GM18873 (cell line): ENCODE data around the gene MPST.
"Not testable (repeated sequence)": the region's sequence is repeated elsewhere in the genome, so short reads cannot be mapped to it uniquely, and the experiment has no call there.

Source experiments
- ATAC-seq: cut with Tn5 transposase; IDR thresholded peaks from one replicate; pipeline ENCODE4 v1.9.1; 2021; ENCODE audit warnings: mild to moderate bottlenecking, moderate library complexity, moderate number of reproducible peaks; ENCODE audit not compliant: unreplicated experiment, low FRiP score

Gene MPST

DNA sequence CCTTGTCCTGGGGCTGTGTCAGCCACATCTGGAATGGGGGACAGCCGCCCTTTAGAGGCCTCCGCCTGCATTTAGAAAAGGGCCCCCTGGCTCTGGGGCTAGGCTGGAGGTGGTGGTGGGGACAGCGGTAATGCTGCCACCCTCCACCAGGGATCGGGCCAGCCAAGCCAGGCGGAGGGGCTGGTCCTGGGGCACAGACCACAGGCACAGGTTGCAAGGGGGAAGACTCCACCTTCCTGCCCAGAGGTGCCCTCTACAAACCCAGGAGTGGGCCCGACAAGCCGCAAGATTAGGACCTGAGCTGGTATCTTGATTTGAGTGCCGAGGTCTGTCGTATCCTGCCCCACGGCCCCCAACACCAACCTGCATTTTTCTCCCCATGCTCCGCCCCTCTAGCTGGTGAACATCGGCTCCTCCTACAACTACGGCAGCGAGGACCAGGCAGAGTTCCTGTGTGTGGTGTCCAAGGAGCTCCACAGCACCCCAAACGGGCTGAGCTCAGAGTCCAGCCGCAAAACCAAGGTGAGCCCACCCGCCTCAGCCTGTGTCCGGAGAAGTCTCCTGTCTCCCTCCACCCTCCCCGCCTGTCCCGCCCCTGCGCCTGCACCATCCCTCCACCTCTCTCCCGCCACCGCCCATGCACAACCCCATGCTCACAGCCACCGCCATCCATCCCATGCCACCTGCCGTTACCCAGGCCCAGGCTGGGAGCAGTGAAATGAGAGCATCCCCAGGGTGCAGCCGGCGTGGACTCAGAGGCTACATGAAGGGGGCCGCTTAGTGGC is 39.6 kb downstream of the MPST start:
- ATAC-seq: no peak

DNA sequence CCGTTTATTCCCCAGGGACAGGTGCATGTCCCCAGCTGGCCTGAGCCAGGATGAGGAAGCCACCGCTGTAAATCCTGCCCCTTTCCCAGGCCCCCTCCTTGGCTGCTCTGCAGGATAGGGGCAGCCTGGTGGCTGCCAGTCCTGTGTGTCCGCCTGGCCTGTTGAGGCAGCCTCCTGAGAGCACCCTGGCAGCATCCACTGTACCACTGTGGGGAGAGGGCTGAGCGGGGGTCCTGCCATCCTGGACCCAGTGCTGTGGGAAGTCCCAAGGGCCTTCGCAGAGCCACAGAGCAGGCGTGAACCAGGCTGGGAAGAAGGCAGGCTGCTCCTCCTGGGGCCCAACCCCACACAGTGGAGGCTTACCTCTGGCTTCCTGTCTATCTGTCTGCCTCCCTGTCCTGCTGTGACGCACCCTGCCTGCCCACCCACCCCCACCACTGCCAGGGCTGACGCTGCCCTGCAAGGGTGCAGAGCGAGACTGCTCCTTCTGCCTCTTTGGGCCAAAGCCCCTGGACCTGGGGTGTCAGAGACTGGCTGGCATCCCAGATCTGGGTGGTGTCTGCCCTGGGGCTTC is 40.4 kb downstream of the MPST start:
- no peak for ATAC-seq

GRCh38 chr22:37060801-37061610 is 41.5 kb downstream of the MPST start:
- ATAC-seq: no peak

DNA sequence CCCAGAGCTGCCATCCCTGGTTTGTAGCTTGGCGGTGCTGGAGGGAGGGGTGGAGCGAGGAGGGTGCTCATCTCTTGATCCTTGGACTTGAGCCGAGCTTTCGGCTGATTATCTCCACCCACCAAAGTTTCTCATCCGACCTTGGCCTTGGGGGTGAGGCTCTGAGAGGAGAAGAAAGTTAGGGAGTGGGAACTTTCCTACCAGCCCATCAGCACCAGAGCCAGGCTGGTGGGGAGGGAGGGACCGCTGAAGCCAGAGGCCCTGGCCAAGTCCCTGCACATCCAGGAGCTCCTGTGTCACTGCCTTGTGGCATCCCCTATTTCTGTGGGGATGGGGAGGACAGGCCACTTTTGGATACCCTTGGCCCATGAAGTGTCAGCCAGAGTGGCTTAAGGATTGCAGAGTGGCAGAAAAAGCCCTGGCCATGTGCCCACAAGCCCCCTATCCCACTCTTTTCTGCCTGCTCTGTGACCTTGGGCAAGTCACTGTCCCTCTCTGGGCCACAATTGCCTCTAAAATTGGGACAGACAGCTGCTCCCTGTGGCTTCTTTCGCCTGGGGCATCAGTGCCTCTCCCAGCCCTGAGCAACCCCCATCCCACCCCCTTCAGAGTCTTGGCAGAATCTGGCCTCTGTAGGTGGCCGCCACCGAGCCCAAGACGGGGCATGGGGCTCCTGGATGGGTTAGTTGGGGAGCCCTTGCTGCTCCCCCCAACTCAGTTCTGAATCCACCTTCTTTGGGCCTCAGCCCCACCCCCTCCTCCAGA is 42.3 kb downstream of the MPST start:
- ATAC-seq: no peak

DNA sequence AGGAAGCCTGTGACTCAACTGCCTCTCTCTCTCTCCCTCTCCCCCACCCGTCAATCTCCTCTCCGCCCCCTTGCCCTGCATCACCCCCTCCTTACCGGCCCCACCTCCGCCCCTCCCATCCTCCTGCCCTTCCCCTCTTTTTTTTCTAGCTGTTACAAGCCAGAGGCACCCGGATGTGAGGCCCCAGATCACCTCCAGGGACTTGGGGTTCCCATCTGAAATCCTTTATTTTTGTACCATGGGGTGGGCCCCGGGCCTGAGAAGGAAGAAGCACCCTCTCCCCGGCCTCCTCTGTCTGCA is 42.8 kb downstream of the MPST start:
- no peak for ATAC-seq

DNA sequence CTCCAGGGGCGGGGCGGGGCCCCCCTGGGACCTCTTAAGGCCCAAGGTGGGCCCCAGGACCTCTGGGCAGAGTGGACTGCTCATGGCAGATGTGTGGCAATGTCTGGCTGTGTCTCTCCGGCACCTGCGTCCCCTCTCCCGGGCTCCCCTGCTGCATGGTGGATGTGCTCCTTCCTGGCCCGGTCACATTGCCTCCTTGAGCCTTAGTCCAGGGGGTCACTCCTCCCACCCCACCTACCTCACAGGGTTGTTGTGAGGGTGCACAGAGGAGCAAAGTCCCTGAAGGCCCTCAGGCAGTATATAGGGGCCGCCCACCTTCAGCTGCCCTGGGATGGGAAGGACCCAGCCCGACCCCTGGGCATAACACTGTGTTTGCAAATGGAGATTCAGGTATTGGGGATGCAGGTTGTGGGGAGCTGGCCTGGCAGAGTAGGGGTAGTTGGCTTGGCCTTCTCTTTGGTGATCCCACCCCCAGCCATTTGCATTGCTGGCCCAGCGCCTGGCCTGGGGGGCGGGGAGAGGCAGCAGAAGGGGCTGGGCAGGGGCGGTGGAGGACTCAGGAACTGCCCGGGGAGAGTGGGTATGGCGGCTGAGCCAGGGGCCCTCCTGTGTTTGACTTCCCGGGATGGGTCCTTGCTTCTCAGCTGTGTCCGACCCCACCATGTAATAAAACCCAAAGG is 43.3 kb downstream of the MPST start:
- ATAC-seq: no peak

- ATAC-seq: no peak
These were observed 44.2 kb downstream of the MPST start for GRCh38 chr22:37063431-37064420.

DNA sequence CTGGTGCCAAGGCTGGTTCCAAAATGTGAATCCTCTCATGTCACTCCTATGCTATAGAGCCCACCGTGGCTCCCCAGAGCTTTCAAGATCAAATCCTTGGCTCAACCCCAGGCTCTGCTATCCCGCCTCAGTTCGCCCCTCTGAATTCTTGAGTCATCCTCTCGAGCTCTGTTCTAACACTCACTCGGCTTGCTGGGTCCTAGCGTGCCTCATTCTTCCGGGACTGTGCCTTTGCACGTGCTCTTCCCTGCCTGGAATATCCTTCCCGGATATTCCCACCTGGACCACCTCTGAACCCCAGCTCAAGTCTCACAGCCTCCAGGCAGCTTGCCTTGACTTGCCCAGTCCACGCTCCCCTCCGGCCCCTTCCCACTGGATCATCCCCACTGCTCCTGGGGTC is 45.0 kb downstream of the MPST start:
- no peak for ATAC-seq

DNA sequence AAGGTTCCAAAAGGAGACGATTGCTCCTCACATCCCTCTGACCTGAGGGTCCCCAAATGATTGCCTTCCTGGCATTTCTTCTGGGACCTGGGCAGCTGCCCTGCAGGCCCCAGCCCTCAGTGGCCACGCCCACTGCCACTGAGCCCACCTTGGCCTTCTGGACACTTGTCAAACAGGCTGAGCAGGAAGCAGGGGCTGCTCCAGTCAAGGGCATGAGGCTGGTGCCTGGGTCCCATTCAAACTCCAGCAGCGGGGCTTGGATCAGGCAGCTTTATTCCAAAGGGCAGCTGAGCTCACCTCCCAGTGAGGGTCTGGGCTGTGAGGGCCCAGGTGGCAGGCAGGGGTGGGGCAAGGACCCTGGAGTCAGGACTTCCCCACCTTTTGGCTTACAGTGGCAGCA is 45.6 kb downstream of the MPST start:
- ATAC-seq: no peak

DNA sequence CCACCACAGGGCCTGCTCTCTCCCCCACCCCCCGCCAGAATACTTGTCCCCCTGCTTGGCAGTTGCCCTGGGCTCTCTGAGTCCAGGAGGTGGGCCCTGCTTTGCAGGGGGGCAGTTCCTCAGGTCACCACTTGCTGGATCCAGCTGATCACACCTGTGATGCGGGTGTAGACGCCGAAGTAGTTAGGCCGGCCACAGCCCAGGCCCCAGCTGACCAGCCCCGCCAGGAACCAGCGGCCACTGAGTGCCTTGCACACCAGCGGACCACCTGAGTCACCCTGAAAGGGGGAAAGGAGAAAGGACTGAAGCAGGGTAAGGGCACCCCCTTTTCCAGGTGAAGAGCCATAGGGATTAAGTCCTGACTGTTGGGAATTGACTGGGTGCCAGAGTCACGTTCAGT is 46.4 kb downstream of the MPST start:
- no peak for ATAC-seq

DNA sequence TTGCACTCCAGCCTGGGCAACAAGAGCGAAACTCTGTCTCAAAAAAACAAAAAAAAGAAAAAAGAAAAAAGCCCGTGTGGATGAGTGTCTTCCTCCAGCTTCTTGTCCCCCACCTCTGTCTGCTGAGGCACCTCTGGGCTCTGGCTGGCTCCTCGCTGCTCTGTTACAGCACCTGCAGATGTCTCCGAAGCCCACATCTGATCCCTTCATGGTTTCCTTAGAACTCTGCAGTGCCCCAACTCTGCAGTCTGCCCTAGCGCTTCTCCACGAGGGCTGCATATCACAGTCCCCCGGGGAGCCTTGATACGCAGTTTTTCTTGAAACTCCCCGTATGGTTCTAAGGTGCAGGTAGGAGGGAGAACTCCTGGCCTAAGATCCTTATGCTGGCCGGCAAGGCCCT is 47.9 kb downstream of the MPST start:
- ATAC-seq: no peak

GRCh38 chr22:37068859-37069258 is 49.3 kb downstream of the MPST start:
- ATAC-seq: no peak

GRCh38 chr22:37069319-37069718 is 49.8 kb downstream of the MPST start:
- no peak for ATAC-seq

DNA sequence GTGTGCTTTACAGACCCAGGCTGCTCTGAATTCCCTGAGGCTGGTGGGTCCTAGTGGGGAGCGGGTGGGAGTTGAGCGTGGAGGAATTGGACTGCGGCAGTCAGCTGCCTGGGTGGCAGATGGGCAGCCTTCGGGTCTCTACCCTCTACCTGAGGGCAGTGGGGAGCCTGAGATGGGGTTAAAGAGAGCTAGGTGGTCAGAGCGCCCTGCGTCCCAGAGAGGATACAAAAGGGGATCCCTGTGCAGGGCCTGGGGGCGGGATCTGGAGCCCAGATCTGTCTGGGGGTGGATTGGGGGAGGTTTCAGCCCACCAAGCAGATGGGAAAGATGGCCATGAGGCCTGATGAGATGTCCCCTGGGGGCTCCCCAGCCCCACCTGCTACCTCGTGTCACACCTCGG is 50.2 kb downstream of the MPST start:
- no peak for ATAC-seq

DNA sequence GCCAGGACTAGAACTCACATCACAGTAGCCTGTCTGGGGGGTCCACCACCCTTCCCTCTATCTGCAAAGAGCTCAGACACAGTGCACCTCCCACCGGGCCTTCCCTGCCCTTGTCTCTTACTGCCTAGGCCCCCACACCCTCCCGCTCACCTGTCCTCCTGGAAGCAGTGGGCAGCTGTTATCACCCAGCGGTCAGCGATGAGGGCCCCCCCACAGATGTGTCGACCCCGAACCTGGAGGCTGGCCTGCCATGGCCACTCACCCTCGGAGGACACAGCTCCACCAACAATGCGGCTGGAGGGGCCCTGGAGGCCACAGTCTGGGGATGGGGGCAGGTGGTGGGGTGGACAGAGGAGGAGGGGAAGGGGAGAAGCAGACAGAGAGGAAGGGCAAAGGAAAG is 50.8 kb downstream of the MPST start:
- ATAC-seq: no peak

DNA sequence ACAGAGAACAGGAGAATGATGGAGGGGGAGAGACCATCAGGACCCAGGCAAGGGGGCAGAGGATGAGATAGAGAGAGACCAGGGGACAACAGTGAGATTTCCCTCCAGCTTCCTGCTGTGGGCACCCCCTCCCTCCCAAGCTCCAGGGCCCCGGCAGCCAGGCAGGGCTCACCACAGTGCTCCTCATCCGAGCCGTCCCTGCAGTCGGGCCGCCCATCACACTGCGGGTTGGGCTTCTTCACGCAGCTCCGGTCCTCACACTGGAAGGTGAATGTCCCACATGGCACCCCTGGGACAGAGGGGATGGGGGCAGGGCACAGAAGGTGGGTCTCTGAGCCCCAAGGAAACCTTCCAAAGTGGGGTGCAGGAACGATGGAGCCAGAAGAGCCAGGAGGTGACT is 51.2 kb downstream of the MPST start:
- no peak for ATAC-seq

- not testable (repeated sequence) for ATAC-seq
These were observed 52.5 kb downstream of the MPST start for GRCh38 chr22:37071850-37072592.

GRCh38 chr22:37072673-37073072 is 53.1 kb downstream of the MPST start:
- ATAC-seq: no peak

DNA sequence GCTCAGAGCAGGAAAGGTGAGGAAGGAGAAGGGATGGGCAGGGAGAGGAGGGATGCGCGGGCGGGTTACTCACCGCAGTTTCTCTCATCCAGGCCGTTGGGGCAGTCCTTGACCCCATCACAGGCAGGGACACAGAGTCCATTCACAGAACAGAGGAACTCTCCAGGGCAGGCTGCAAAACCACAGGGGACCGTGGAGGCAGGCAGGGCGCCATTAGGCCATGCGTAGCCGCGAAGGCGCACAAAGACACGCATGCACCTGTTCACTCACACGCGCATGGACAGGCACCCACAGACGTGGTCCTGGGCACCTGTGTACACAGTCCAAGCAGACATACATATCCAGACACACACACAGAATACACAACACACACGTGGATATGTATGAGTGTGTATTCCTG is 55.0 kb downstream of the MPST start:
- ATAC-seq: no peak
